B cell (primary cell): ENCODE data around the gene TNPO1.

Experiments used
- CTCF ChIP-seq: fragments of 200-600 bp; IDR thresholded peaks from one replicate; pipeline ENCODE4 v1.8.0; 2022; ENCODE audit warnings: antibody characterized with exemption, mild to moderate bottlenecking
- EZH2 ChIP-seq: IDR thresholded peaks from 2 replicates; pipeline ENCODE4 v1.6.1; 2012; ENCODE audit warnings: borderline replicate concordance, low read depth, mild to moderate bottlenecking, moderate library complexity, low read length; ENCODE audit not compliant: insufficient read depth, poor library complexity, severe bottlenecking

- TF ChIP-seq CTCF, result no peak
- no peak for TF ChIP-seq EZH2
Measured at GRCh38 chr5:72954389-72954788, 137.9 kb downstream of the TNPO1 start.
